Upper lobe of left lung (tissue), 6 donors: ENCODE measurements around the gene XYLT1. TPM values are rescaled to one million over a fixed set of nuclear protein-coding genes. Genes with fewer than 3 reads are reported as not detected.

ENCODE experiments used
- ATAC-seq, 2 donors: fragments of 200-7000 bp; cut with Tn5 transposase; one replicate each; pipeline ENCODE4 v1.9.1; 2022; ENCODE audit warnings: mild to moderate bottlenecking in 2 of 2, moderate library complexity in 2 of 2; ENCODE audit not compliant: low FRiP score in 2 of 2
- DNase-seq, 2 donors: peaks; one replicate each; pipeline ENCODE4 v3.0.0-alpha.2; 2019 to 2020
- H3K27ac ChIP-seq, 4 donors: fragments of 200-600 bp; sonication (generic); one replicate each; pipeline ENCODE4 v1.5.1; 2016 to 2019
- H3K27me3 ChIP-seq, 4 donors: fragments of 200-600 bp; sonication (generic); one replicate each; pipeline ENCODE4 v1.5.1; 2017 to 2019
- H3K36me3 ChIP-seq, 4 donors: fragments of 200-600 bp; sonication (generic); one replicate each; pipeline ENCODE4 v1.5.1; 2016 to 2019
- H3K4me1 ChIP-seq, 4 donors: fragments of 200-600 bp; sonication (generic); one replicate each; pipeline ENCODE4 v1.5.1; 2018 to 2019
- H3K4me3 ChIP-seq, 4 donors: fragments of 200-600 bp; sonication (generic); one replicate each; pipeline ENCODE4 v1.5.1; 2017 to 2019; ENCODE audit warnings: mild to moderate bottlenecking in 2 of 4, moderate library complexity in 1 of 4
- H3K9me3 ChIP-seq, 4 donors: fragments of 200-600 bp; sonication (generic); one replicate each; pipeline ENCODE4 v1.5.1; 2018 to 2019
- EP300 ChIP-seq, 4 donors: sonication (generic); formaldehyde crosslinking; IDR thresholded peaks; one replicate each; pipeline ENCODE4 v1.5.1; 2017; ENCODE audit warnings: antibody characterized with exemption in 4 of 4, control low read depth in 2 of 4
- POLR2A ChIP-seq, 4 donors: fragments of 450-650 bp; IDR thresholded peaks; one replicate each; pipeline ENCODE4 v1.5.1; 2016 to 2017; ENCODE audit warnings: antibody characterized with exemption in 4 of 4, mild to moderate bottlenecking in 2 of 4
- POLR2AphosphoS5 ChIP-seq, 2 donors: sonication (generic); formaldehyde crosslinking; IDR thresholded peaks; one replicate each; pipeline ENCODE4 v1.5.1; 2017; ENCODE audit warnings: antibody characterized with exemption in 2 of 2
- WGBS, 2 donors: methylation state at CpG; one replicate each; pipeline ENCODE4 v1.1.5; 2017 to 2018; 5-methylcytosine and 5-hydroxymethylcytosine counted together
- total RNA-seq, 6 donors: library from RNA; depleted of rRNA in 4 of 6; stranded (reverse); fragments of >200 nt in 4 of 6; gene quantifications; one replicate each; pipeline versions ENCODE4 v1.1.0 to v1.2.1, GENCODE V29; 2016 to 2021
- TF ChIP-seq, protein P1 (sequence below), 6 experiments: fragments of 450-650 bp in 4 of 6; fragments of 200-600 bp in 2 of 6; sonication (generic) in 2 of 6; IDR thresholded peaks; one replicate each; pipeline ENCODE4 v1.5.1; 2016 to 2019; ENCODE audit warnings: antibody characterized with exemption in 6 of 6
- donor health status: DM: no; HTN: no; CAD: no; lungs with moderate emphysema.
- donor health status: DM: no; HTN: yes; CAD: no; lungs with severe emphysema.

Gene XYLT1
- total RNA-seq, 6 donors from 2014 or later = 3.0 to 26.2 (median 6.8) TPM

DNA sequence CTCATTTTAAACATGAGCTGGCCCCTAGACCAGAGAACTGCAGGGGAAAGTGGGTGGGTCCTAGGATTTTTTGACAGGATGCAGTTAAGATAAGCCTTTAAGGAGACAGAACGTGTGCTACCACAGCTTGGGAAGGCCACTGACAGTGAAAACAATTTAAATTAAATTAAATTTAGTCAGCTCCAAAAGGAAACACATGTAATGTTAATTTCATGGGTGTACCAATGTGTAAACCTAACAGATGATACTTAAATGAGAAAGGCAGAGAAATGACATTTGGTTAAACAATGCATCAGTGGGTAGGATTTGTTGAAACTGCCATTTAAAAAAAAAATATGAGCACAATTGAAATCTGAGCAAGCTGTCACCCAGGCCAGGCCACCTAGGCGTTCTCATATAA is 250.8 kb downstream of the XYLT1 start:
- ATAC-seq (no peak), DNase-seq (no peak)
- TF ChIP-seq, protein P1, sequence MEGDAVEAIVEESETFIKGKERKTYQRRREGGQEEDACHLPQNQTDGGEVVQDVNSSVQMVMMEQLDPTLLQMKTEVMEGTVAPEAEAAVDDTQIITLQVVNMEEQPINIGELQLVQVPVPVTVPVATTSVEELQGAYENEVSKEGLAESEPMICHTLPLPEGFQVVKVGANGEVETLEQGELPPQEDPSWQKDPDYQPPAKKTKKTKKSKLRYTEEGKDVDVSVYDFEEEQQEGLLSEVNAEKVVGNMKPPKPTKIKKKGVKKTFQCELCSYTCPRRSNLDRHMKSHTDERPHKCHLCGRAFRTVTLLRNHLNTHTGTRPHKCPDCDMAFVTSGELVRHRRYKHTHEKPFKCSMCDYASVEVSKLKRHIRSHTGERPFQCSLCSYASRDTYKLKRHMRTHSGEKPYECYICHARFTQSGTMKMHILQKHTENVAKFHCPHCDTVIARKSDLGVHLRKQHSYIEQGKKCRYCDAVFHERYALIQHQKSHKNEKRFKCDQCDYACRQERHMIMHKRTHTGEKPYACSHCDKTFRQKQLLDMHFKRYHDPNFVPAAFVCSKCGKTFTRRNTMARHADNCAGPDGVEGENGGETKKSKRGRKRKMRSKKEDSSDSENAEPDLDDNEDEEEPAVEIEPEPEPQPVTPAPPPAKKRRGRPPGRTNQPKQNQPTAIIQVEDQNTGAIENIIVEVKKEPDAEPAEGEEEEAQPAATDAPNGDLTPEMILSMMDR (IDR thresholded peaks at IDR 0.05) = no peak
- TF ChIP-seq POLR2AphosphoS5 (IDR thresholded peaks at IDR 0.05) (no peak), EP300 (IDR thresholded peaks at IDR 0.05) (no peak), POLR2A (IDR thresholded peaks at IDR 0.05) (no peak)
- Histone ChIP-seq H3K4me1 (peaks cover 4 to 17% (median 7%) of the 10 kb centered on the region in 4 donors), H3K27me3 (no peaks in the 10 kb centered on the region), H3K9me3 (no peaks in the 10 kb centered on the region), H3K36me3 (no peaks in the 10 kb centered on the region), H3K27ac (no peak overlapping the region), H3K4me3 (no peak overlapping the region)
- WGBS, 2 donors = 61 to 67% methylated on average over 2 of the region's 2 CpGs

DNA sequence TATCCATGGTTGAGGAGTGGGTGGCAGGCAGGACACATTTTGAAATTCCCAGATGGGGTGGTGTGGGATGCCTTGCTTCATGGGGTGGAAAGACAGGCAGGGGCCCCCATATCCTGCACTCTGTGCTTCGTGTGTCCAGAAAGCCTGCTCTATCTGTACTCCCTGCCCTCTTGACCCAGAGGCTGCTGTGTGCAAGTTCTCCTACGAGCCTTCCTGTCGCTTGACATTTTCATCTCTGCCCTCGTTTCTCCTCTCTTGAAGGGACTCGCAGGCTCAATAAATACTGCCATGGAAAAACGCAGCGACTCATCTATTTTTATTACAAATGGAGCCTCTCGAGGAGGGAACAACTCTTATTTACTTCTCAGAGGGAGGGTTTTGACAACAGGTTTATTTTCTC is 254.8 kb downstream of the XYLT1 start:
- TF ChIP-seq POLR2AphosphoS5 (IDR thresholded peaks at IDR 0.05) = no peak
- TF ChIP-seq, protein P1 (IDR thresholded peaks at IDR 0.05) = no peak
- no peak for TF ChIP-seq POLR2A (IDR thresholded peaks at IDR 0.05)
- TF ChIP-seq EP300 (IDR thresholded peaks at IDR 0.05) = no peak
- Histone ChIP-seq H3K36me3 (no peaks in the 10 kb centered on the region), H3K27ac (no peak overlapping the region), H3K9me3 (peaks cover 0 to 5% (median 2%) of the 10 kb centered on the region in 4 donors), H3K4me1 (no peaks in the 10 kb centered on the region), H3K27me3 (no peaks in the 10 kb centered on the region), H3K4me3 (no peak overlapping the region)
- 74 to 78% methylated on average over 8 of the region's 8 CpGs for WGBS, 2 donors
- ATAC-seq (no peak), DNase-seq (no peak)

DNA sequence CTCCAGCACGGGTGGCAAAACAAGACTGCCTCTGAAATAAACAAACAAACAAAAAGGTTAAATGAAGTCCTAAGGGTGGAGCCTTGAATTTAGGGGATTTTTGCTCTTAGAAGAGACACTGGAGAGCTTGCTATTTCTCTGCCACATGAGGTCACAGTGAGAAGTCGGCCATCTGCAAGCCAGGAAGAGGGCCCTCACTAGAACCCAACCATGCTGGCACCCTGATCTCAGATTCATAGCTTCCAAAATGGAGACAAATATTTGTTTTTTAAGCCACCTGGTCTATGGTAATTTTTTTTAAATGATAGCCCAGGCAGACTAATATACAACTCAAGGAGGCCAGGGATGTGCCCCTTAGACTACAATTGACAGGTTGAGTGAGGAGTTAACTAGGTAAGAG is 255.5 kb downstream of the XYLT1 start:
- Histone ChIP-seq H3K4me1 (no peaks in the 10 kb centered on the region), H3K27ac (no peak overlapping the region), H3K27me3 (no peaks in the 10 kb centered on the region), H3K4me3 (no peak overlapping the region), H3K9me3 (peaks cover 0 to 5% (median 2%) of the 10 kb centered on the region in 4 donors), H3K36me3 (no peaks in the 10 kb centered on the region)
- ATAC-seq (no peak), DNase-seq (no peak)
- TF ChIP-seq EP300 (IDR thresholded peaks at IDR 0.05) (no peak), POLR2A (IDR thresholded peaks at IDR 0.05) (no peak)
- TF ChIP-seq, protein P1 (IDR thresholded peaks at IDR 0.05) = no peak
- WGBS, 2 donors = 75 to 90% methylated on average over 2 of the region's 2 CpGs

DNA sequence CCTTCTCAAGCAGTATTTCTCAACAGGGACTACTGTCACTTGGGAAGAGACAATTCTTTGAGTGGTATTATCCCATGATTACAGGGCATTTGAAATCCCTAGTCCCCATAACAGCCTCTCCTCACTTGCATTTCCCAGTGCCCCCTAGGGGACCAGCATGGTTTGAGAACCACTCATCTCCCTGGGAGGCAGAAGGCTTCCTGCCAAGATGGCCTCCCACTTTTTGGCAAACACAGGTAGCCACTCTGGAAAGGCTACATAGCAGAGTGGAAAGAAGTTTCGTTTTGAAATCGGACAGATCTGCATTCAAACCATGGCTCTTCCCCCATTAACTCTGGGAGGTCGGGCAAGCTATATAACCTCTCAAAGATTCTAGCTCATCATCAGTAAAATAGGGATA is 256.8 kb downstream of the XYLT1 start:
- DNase-seq (no peak), ATAC-seq (no peak)
- Histone ChIP-seq H3K27me3 (no peaks in the 10 kb centered on the region), H3K36me3 (no peaks in the 10 kb centered on the region), H3K9me3 (peaks cover 0 to 5% (median 2%) of the 10 kb centered on the region in 4 donors), H3K4me3 (no peak overlapping the region), H3K27ac (no peak overlapping the region), H3K4me1 (no peaks in the 10 kb centered on the region)
- TF ChIP-seq EP300 (IDR thresholded peaks at IDR 0.05) (no peak), POLR2AphosphoS5 (IDR thresholded peaks at IDR 0.05) (no peak), POLR2A (IDR thresholded peaks at IDR 0.05) (no peak)
- 90 to 95% methylated on average over 3 of the region's 3 CpGs for WGBS, 2 donors

DNA sequence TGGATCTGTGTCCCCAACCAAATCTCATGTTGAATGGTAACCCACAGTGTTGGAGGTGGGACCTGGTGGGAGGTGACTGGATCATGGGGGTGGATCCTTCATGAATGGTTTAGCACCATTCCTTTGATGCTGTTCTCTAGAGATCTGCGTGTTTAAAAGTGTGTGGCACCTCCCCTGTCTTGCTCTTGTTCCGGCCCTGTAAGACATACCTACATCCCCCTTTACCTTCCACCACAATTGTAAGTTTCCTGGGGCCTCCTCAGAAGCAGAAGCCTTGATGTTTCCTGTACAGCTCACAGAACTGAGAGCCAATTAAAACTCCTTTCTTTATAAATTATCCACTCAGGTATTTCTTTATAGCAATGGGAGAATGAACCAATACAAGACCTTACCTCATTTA is 257.7 kb downstream of the XYLT1 start:
- no peak for DNase-seq
- no peak for ATAC-seq
- Histone ChIP-seq H3K9me3 (peaks cover 0 to 5% (median 2%) of the 10 kb centered on the region in 4 donors), H3K27ac (no peak overlapping the region), H3K4me1 (no peaks in the 10 kb centered on the region), H3K27me3 (no peaks in the 10 kb centered on the region), H3K4me3 (no peak overlapping the region), H3K36me3 (no peaks in the 10 kb centered on the region)
- TF ChIP-seq EP300 (IDR thresholded peaks at IDR 0.05) (no peak), POLR2A (IDR thresholded peaks at IDR 0.05) (no peak), POLR2AphosphoS5 (IDR thresholded peaks at IDR 0.05) (no peak)
- TF ChIP-seq, protein P1 (IDR thresholded peaks at IDR 0.05) = no peak
- 79 to 97% methylated on average over 2 of the region's 2 CpGs for WGBS, 2 donors
